ENCODE results near the gene MBOAT1.
"Not testable (repeated sequence)": the region's sequence is repeated elsewhere in the genome, so short reads cannot be mapped to it uniquely, and the experiment has no call there.

MBOAT1 gene

DNA sequence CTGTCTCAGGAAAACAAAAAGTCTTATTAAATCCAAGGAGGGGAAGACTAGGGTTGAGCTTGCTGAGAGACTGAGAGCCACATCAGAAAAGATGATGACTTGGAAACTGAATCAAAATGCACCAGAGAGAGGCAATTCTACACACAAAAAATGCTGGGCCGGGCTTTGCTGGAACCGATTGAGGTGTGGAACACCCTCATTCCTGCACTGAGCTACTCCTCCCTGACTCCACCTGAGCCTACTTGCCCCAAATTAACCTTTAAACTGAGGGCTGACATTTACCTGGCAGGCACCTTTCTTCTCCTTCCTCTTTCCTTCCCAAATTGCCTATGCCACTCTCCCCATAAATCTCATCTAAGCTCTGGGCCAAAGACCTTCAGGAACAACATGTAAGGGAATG lies 40.8 kb upstream of the MBOAT1 start:
- in situ Hi-C loops (cut with HindIII; ENCODE audit: low sequenced_read_pairs) = no loop called here
- no peak for DNase-seq (ENCODE audit: low read depth)
- TF ChIP-seq, protein P1, sequence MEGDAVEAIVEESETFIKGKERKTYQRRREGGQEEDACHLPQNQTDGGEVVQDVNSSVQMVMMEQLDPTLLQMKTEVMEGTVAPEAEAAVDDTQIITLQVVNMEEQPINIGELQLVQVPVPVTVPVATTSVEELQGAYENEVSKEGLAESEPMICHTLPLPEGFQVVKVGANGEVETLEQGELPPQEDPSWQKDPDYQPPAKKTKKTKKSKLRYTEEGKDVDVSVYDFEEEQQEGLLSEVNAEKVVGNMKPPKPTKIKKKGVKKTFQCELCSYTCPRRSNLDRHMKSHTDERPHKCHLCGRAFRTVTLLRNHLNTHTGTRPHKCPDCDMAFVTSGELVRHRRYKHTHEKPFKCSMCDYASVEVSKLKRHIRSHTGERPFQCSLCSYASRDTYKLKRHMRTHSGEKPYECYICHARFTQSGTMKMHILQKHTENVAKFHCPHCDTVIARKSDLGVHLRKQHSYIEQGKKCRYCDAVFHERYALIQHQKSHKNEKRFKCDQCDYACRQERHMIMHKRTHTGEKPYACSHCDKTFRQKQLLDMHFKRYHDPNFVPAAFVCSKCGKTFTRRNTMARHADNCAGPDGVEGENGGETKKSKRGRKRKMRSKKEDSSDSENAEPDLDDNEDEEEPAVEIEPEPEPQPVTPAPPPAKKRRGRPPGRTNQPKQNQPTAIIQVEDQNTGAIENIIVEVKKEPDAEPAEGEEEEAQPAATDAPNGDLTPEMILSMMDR (IDR thresholded peaks at IDR 0.05; ENCODE audit: low read depth, low read length, missing control alignments) = no peak
- no peak overlapping the region for H3K4me3 ChIP-seq (ENCODE audit: low read depth, low read length)

DNA sequence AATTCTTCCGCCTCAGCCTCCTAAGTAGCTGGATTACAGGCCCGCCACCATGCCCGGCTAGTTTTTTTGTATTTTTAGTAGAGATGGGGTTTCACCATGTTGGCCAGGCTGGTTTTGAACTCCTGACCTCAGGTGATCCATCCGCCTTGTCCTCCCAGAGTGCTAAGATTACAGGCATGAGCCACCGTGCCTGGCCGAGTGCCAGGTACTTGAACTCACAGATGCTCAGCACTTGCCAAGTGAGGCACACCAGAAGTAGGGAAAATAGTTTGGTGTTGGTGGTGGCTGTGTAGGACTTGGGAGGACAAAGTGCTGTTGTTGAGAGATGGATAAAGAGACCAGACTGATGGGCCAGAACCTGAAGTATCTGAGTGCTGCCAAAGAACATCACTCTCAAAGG lies 40.0 kb upstream of the MBOAT1 start:
- H3K4me3 ChIP-seq (ENCODE audit: low read depth, low read length) = no peak overlapping the region
- TF ChIP-seq, protein P1 (IDR thresholded peaks at IDR 0.05; ENCODE audit: low read depth, low read length, missing control alignments) = no peak
- in situ Hi-C loops (cut with HindIII; ENCODE audit: low sequenced_read_pairs) = no loop called here
- DNase-seq (ENCODE audit: low read depth) = no peak

DNA sequence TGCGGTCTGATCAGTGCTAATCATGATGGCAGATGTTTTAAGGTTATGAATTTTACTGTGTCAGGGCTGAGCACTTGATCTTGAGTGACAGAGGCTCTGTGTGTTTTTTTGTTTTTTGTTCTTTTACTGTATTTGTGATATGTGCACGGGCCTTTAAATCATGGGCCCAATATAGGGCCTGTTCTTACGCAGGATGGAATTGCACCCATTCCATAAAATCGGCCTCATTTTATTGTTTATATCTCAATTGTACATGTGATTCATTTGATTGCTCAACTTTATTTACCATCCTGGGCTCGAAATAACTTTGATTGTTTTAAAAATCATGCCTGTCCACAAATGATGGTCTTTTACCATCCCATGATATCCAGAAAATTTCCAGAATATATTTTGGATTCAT lies 39.3 kb upstream of the MBOAT1 start:
- in situ Hi-C loops (cut with HindIII; ENCODE audit: low sequenced_read_pairs) = no loop called here
- TF ChIP-seq, protein P1 (IDR thresholded peaks at IDR 0.05; ENCODE audit: low read depth, low read length, missing control alignments) = no peak
- no peak overlapping the region for H3K4me3 ChIP-seq (ENCODE audit: low read depth, low read length)
- no peak for DNase-seq (ENCODE audit: low read depth)

DNA sequence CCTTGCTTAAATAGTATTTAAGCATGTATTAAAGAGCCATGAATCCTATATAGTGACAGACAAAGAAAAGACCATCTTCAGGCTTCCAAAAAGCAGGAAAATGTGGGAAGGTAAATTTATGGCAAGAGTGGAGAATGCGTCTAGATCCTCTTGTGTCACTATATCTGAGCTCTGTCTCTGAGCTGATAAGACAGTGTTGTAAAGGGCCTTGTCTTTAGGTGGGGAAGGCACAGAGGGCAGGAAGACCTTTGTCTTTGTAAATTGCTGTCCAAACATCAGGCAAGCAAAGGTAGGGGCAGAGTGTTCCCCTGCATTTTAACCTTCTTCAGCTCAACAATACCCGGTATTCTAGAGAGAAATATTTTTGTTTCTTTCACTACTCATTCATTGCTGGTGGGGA lies 33.9 kb upstream of the MBOAT1 start:
- no peak for DNase-seq (ENCODE audit: low read depth)
- in situ Hi-C loops (cut with HindIII; ENCODE audit: low sequenced_read_pairs) = no loop called here
- no peak overlapping the region for H3K4me3 ChIP-seq (ENCODE audit: low read depth, low read length)
- TF ChIP-seq, protein P1 (IDR thresholded peaks at IDR 0.05; ENCODE audit: low read depth, low read length, missing control alignments) = no peak

DNA sequence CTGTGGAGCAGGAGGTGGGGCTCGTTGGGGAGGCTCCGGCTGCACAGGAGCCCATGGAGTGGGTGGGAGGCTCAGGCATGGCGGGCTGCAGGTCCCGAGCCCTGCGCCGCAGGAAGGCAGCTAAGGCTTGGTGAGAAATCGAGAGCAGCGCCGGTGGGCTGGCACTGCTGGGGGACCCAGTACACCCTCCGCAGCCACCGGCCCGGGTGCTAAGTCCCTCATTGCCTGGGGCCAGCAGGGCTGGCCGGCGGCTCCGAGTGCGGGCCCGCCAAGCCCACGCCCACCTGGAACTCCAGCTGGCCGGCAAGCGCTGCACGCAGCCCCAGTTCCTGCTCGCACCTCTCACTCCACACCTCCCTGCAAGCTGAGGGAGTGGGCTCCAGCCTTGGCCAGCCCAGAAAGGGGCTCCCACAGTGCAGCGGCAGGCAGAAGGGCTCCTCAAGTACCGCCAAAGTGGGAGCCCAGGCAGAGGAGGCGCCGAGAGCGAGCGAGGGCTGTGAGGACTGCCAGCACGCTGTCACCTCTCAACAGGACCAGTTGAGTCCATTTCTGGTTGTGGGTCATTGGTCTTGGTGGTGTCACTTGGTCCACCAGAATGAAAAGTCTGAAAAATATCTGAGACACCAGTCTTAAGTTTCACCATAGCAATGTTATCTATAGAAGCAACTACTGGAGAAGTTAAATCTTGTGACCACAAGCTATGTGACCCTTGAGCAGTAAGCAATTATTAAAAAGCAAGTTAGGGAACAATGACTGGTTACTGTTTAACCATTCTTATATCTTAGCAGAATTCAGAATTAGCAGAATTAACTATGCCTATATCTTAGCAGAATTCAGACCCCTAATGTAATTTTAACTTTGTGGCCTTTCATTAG lies 32.8 kb upstream of the MBOAT1 start:
- DNase-seq (ENCODE audit: low read depth); in situ Hi-C loops (cut with HindIII; ENCODE audit: low sequenced_read_pairs): not testable (repeated sequence)

DNA sequence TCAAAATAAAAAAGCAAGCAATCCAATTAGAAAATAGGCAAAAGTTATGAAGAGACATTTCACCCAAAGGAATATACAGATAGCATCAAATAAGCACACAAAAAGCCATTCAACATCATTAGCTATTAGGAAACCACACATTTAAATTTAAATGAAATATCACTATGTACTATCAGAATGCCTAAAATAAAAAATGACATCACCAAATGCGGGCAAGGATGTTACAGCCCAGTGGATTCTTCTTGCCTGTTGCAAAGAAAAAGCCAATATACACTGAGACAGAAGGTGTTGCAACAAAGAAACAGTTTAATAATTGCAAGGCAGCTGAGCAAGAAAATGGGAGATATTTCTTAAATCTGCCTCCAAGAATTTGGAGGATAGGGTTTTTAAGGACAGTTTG lies 31.0 kb upstream of the MBOAT1 start:
- H3K4me3 ChIP-seq (ENCODE audit: low read depth, low read length) = no peak overlapping the region
- TF ChIP-seq, protein P1 (IDR thresholded peaks at IDR 0.05; ENCODE audit: low read depth, low read length, missing control alignments) = no peak
- no peak for DNase-seq (ENCODE audit: low read depth)
- in situ Hi-C loops (cut with HindIII; ENCODE audit: low sequenced_read_pairs) = no loop called here

More for the DNA sequence above, 32.8 kb upstream of the MBOAT1 start:
- H3K4me3 ChIP-seq (ENCODE audit: low read depth, low read length) = not testable (repeated sequence)

DNA sequence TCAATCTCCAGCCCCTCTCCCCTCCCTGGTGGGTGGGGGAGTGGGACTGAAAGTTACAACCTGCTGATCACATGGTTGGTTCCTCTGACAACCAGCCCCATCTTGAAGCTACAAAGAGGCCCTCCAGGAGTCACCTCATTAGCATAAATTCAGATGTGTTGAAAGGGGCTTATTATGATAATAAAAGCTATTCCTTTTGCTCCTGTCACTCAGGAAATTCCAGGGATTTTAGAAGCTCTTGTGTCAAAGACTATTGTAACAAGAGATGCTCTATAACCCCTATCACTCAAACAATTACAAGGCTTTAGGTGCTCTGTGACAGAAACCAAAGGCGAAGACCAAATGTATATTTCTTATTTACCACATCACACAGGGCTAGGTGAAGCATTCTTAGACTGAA lies 30.1 kb upstream of the MBOAT1 start:
- TF ChIP-seq, protein P1 (IDR thresholded peaks at IDR 0.05; ENCODE audit: low read depth, low read length, missing control alignments) = no peak
- H3K4me3 ChIP-seq (ENCODE audit: low read depth, low read length) = no peak overlapping the region
- in situ Hi-C loops (cut with HindIII; ENCODE audit: low sequenced_read_pairs) = no loop called here
- no peak for DNase-seq (ENCODE audit: low read depth)
